ENCODE measurements around the gene IL17REL. TPM values are rescaled to one million over a fixed set of nuclear protein-coding genes. Genes with fewer than 3 reads are reported as not detected.

The IL17REL gene
- total RNA-seq, 3 donors from 2014 or later: not detected

DNA sequence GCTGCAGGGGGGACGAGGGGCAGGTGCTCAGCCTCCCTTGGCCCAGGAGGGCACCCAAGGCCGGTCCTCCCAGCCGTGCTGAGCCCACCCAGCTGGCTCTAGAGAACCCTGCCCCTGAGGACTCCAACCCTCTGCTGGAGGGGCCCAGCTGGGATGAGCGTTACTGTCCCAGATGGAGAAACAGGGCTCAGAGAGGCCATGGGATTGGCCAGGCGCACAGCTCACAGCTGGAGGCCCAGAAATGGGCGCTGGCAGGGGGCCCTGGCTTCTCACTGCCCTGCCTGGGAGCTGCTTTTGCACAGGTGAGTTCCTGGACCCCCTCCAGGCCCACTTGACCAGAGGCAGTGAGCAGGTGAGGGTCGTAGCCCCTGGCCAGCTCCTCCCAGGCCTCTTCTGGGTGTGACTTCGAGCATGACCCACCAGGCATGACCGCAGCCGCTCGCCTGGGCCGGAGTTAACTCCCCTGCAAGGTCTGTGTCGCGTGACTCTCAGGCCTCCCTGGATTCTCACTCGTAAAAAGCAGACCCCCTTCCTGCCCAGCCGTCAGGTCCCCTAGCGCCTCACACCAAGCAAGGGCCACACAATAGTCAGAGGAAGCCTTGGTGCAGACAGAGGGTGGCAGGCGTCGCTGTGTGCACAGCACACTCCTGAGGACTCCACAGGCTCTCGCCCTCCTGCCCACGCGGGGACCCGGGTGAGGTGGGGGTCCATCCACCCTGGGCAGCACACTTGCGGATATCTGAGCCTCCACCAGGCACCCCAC, 19.7 kb upstream of the IL17REL start:
- TF ChIP-seq, protein P1, sequence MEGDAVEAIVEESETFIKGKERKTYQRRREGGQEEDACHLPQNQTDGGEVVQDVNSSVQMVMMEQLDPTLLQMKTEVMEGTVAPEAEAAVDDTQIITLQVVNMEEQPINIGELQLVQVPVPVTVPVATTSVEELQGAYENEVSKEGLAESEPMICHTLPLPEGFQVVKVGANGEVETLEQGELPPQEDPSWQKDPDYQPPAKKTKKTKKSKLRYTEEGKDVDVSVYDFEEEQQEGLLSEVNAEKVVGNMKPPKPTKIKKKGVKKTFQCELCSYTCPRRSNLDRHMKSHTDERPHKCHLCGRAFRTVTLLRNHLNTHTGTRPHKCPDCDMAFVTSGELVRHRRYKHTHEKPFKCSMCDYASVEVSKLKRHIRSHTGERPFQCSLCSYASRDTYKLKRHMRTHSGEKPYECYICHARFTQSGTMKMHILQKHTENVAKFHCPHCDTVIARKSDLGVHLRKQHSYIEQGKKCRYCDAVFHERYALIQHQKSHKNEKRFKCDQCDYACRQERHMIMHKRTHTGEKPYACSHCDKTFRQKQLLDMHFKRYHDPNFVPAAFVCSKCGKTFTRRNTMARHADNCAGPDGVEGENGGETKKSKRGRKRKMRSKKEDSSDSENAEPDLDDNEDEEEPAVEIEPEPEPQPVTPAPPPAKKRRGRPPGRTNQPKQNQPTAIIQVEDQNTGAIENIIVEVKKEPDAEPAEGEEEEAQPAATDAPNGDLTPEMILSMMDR (IDR thresholded peaks at IDR 0.05): no peak
- no peak for TF ChIP-seq POLR2A (IDR thresholded peaks at IDR 0.05)
- TF ChIP-seq POLR2AphosphoS5 (IDR thresholded peaks at IDR 0.05): no peak
- H3K4me3 ChIP-seq: no peak overlapping the region
- H3K36me3 ChIP-seq: no peaks in the 10 kb centered on the region
- no peaks in the 10 kb centered on the region for H3K9me3 ChIP-seq
- peaks cover 0 to 22% of the 10 kb centered on the region in 2 donors for H3K27me3 ChIP-seq
- H3K27ac ChIP-seq: no peak overlapping the region
- intact Hi-C loops (cut with DNase I; ENCODE audit: low total_unique reads): loop anchor here (5.0 kb wide), 1 partner anchor 105 kb away; no protein-coding TSS in a partner anchor
- H3K4me1 ChIP-seq: peaks cover 0 to 4% of the 10 kb centered on the region in 2 donors
- DNase-seq (ENCODE audit: low spot score in 2 of 2): no peak

DNA sequence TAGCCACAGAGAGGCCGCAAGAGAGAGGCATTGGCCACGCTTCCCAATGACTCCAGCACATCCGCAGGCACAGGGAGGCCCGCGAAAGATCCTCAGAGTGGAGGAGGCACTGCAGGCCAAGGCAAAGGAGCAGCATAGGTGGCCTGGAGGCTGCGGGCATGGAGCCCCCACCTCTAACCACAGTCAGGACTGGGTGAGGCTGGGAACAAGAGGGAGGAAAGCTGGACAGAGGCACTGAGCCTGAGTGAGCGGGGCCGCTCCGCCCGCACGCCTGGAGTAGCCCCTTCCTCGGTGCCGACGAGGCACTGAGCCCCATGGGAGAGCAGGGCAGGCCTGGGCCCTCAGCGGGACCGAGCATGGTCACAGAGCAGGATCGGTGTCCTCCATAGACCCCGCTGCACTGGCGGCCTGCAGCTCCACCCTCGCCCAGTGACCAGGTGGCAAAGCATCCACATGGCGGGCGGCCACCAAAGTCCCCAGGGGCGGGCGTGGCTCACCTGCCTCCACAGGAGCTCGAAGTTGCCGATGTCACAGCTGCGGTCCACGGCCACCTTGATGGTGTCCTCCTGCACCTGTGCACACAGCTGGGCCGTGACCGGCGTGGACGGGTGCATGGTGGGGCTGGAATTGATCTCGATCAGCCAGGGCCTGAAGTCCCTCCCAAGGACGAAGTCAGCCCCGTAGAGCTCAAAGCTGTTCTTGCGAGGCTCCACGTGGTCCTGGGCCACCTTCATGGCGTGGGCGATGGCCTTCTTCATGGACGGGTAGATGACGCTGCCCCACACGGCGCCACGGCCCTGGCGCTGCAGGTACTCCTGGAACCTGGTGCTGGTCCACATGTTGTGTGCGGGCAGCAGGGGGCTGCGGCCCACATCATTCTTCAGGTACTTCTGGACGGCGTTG, 18.9 kb upstream of the IL17REL start:
- intact Hi-C loops (cut with DNase I; ENCODE audit: low total_unique reads): loop anchor here (5.0 kb wide), 1 partner anchor 104 kb away; no protein-coding TSS in a partner anchor
- TF ChIP-seq POLR2A (IDR thresholded peaks at IDR 0.05): no peak
- no peak for TF ChIP-seq POLR2AphosphoS5 (IDR thresholded peaks at IDR 0.05)
- TF ChIP-seq, protein P1 (IDR thresholded peaks at IDR 0.05): no peak
- H3K4me3 ChIP-seq: no peak overlapping the region
- no peaks in the 10 kb centered on the region for H3K36me3 ChIP-seq
- peaks cover 0 to 6% of the 10 kb centered on the region in 2 donors for H3K4me1 ChIP-seq
- no peaks in the 10 kb centered on the region for H3K9me3 ChIP-seq
- DNase-seq (ENCODE audit: low spot score in 2 of 2): no peak
- H3K27ac ChIP-seq: no peak overlapping the region
- H3K27me3 ChIP-seq: peaks cover 0 to 22% of the 10 kb centered on the region in 2 donors

DNA sequence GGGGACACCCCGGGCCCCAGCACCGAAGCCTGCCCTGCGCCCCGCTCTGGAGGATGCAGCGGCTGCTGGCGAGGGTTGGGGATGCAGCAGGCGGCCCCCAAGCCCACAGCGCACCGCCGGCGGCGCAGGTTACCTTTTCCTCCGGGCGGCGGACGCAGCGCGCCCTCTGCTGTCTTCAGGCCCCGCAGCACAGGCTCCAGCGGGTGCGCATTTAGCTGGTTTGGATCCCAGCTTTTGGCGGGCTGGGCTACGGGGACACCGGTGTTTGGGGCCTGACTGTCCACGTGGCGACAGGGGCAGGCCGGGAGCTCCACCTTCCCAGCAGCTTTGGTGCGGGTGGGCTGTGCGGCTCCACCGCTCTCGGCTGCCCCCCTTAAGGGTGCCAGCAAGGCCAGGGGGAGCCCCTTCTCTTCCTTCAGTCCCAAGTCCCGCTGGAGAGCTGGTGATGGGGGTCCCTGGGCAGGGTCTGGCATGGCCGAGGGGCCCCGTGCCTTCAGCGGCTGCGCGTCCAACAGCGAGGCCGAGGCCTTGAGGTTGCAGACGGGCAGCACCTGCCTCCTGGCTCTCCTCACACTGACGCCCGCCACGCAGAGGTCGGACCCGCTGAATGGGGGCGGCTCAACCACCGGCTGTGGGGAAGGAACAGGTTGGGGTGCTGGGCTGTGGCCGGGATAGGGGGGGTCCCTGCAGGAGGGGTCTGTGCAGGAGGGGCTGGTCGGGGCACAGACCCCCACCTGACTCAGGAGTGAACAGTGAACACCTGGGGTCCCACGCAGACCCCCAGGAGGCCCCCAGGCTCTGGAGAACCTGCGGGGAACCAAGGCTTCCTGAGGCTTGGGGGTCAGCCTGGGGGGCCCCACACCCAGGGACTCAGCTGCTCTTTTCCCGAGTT, 18.0 kb upstream of the IL17REL start:
- peaks cover 0 to 6% of the 10 kb centered on the region in 2 donors for H3K4me1 ChIP-seq
- peak overlapping the region in 2 of 3 donors; percentile 9 to 26 for H3K4me3 ChIP-seq
- peak; percentile 44 to 74 for DNase-seq (ENCODE audit: low spot score in 2 of 2)
- peaks cover 0 to 22% of the 10 kb centered on the region in 2 donors for H3K27me3 ChIP-seq
- no peaks in the 10 kb centered on the region for H3K9me3 ChIP-seq
- no peaks in the 10 kb centered on the region for H3K36me3 ChIP-seq
- intact Hi-C loops (cut with DNase I; ENCODE audit: low total_unique reads): loop anchor here (5.0 kb wide), 1 partner anchor 103 kb away; no protein-coding TSS in a partner anchor
- no peak overlapping the region for H3K27ac ChIP-seq
- no peak for TF ChIP-seq POLR2A (IDR thresholded peaks at IDR 0.05)
- TF ChIP-seq, protein P1 (IDR thresholded peaks at IDR 0.05): peak in 2 of 3 donors; percentile 84 to 86

DNA sequence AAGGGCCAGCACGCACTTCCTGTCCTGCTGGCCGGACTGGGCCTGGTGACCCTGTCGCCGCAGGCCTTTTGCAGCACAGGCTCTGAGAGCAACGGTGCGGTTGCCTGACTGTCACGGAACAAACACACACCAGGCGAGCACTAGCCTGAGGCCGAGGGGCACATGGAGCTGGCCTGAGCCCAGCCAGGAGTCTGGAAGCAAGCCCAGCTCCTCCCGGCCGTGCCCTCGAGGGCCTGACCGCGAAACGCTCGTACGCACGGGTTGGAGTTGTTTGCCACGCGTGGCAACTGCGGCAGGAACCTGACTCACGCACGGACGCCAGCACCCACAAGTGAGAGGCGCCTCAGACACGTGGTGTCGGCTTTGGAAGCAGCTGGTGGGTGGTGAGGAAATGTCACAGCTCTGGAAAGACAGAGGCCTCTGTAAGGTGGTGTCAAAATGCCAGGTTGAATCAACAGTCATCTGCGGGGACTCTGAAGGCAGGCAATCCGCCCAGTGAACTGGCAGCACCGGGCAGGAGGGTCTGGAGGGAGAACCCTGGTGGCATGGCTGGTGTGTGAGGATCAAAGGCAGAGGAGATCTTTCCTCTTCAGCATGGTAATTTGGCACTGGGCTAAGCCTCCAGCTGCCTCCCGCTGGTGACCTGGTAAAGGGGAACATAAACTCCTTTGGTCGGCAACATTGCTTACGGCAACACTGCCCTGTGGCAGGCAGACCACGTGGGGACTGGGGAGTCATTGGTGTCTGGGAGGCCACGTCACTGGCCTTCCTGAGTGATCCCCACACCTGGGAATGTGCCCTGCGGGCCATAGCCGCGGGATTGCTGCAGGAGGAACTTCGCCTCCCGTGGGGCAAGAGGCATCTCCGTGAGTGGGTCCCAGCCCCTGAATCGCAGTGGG, 15.3 kb upstream of the IL17REL start:
- H3K9me3 ChIP-seq: no peaks in the 10 kb centered on the region
- H3K27me3 ChIP-seq: peaks cover 0 to 15% of the 10 kb centered on the region in 2 donors
- no peaks in the 10 kb centered on the region for H3K36me3 ChIP-seq
- H3K4me3 ChIP-seq: peak overlapping the region in 1 of 3 donors; percentile 22
- peaks cover 0 to 6% of the 10 kb centered on the region in 2 donors for H3K4me1 ChIP-seq
- peak; percentile 71 to 87 for DNase-seq (ENCODE audit: low spot score in 2 of 2)
- peak overlapping the region; percentile 57 to 80 for H3K27ac ChIP-seq
- intact Hi-C loops (cut with DNase I; ENCODE audit: low total_unique reads): no loop called here
- peak in 2 of 3 donors; percentile 44 to 58 for TF ChIP-seq POLR2AphosphoS5 (IDR thresholded peaks at IDR 0.05)
- TF ChIP-seq, protein P1 (IDR thresholded peaks at IDR 0.05): no peak
